ENCODE data around the gene SYT7. TPM values are rescaled to one million over a fixed set of nuclear protein-coding genes. Genes with fewer than 3 reads are reported as not detected.

The SYT7 gene
- total RNA-seq, 1 donor from 2014 or later = 4.1 TPM

DNA sequence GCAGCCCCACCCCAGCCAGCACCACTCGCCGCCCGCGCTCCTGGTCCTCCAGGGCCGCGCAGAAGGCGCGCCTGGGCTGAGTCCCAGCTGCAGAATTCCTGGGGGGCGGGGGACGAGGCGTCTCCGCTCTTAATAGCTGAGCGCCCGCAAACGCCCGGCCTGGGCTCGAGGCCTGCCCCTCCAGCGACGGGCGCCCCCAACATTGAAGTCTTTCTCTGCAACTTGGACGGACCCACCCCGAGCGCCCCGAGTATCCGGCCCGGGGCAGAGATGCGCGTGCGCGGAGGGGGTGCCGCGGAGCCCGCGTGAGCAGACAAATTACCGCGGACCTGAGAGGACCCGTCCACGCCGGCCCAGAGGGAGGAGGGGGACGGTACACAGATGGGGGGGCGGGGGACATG, 6.7 kb upstream of the SYT7 start:
- no peaks in the 10 kb centered on the region for H3K36me3 Mint-ChIP-seq (ENCODE audit: low read depth)
- peaks cover 91% of the 10 kb centered on the region for H3K27me3 Mint-ChIP-seq (ENCODE audit: low read depth)

DNA sequence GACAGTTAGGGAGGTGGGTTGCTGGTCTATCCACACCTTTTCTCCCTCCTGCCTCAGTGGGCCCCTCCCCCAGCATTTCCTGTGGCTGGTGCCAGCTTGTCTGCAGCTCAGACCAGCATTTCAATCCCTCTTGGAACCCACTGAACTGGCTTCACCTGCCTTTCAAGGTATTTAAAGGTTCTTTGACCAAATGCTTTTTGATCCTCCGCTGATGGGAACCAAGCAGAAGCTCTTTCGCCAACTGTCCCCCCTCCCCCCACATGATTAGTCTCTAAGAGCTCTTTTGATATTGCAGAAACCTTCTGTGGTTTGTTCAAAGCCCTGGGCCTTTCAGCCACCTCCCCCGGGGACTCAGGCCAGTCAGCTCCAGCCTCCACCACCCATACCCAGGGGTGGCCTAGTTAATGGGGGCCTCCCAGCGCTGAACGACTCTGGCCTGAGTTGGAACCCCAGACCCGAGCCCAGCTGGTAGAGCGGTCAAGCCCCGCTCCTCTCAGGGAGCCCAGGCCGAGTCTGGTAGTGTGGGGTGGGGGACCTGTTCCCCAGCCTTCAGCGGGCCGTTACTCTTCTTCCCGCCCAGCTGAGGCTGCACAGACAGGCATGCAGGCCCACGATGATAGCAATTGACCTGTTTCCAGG, 6.0 kb upstream of the SYT7 start:
- Mint-ChIP-seq H3K27ac (ENCODE audit: unreplicated experiment) (no peak overlapping the region), H3K4me3 (no peak overlapping the region), H3K9me3 (no peaks in the 10 kb centered on the region), H3K4me1 (peaks cover 7% of the 10 kb centered on the region), H3K36me3 (ENCODE audit: low read depth) (no peaks in the 10 kb centered on the region), H3K27me3 (ENCODE audit: low read depth) (peaks cover 91% of the 10 kb centered on the region)
- DNase-seq (ENCODE audit: low read depth, low spot score) = no peak
- TF ChIP-seq, protein P1, sequence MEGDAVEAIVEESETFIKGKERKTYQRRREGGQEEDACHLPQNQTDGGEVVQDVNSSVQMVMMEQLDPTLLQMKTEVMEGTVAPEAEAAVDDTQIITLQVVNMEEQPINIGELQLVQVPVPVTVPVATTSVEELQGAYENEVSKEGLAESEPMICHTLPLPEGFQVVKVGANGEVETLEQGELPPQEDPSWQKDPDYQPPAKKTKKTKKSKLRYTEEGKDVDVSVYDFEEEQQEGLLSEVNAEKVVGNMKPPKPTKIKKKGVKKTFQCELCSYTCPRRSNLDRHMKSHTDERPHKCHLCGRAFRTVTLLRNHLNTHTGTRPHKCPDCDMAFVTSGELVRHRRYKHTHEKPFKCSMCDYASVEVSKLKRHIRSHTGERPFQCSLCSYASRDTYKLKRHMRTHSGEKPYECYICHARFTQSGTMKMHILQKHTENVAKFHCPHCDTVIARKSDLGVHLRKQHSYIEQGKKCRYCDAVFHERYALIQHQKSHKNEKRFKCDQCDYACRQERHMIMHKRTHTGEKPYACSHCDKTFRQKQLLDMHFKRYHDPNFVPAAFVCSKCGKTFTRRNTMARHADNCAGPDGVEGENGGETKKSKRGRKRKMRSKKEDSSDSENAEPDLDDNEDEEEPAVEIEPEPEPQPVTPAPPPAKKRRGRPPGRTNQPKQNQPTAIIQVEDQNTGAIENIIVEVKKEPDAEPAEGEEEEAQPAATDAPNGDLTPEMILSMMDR (conservative IDR thresholded peaks at IDR 0.05) = no peak

More for the DNA sequence above, 6.7 kb upstream of the SYT7 start:
- no peak overlapping the region for H3K4me3 Mint-ChIP-seq
- H3K27ac Mint-ChIP-seq (ENCODE audit: unreplicated experiment) = no peak overlapping the region
- no peaks in the 10 kb centered on the region for H3K9me3 Mint-ChIP-seq
- DNase-seq (ENCODE audit: low read depth, low spot score) = no peak
- H3K4me1 Mint-ChIP-seq = peaks cover 4% of the 10 kb centered on the region
- TF ChIP-seq, protein P1 (conservative IDR thresholded peaks at IDR 0.05) = no peak

DNA sequence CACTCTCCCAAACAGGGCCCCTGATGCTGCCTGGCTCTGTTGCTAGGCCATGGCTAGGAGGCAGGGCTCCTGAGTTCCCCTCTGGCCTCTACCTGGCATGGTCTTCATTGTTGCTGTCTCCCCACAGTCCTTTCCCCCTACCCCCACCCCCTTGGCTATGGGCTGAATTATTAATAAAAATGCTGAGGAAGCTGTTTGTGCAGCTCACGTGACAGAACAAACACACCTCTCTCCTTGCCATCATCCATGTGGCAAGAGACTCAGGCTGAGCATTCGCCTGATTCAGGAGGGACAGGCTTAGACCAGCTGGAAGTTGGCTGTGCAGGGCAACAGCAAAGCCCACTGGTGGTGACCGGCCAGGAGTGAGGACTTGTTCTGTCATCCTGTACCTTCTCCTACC, 4.2 kb upstream of the SYT7 start:
- no peak overlapping the region for H3K4me3 Mint-ChIP-seq

DNA sequence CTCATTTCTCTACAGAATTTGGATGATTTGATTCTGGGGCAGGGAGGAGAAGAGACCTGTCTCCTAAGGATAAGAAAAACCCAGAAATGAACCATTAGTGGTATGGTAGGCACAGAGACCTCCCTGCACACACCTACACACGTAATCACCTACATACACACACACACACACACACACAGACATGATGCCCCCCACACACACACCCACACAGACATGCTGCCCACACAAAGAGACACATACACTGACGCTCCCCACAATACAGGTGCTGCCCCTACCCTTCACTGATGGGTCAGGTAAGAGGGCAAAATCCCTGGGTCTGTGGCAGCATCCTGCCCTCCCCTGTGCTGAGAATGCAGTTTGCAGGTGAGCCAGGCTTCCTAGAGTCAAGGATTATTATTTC, 1.1 kb upstream of the SYT7 start:
- peak overlapping the region; percentile 85 for H3K4me3 Mint-ChIP-seq
- H3K27me3 Mint-ChIP-seq (ENCODE audit: low read depth) = peaks cover 82% of the 10 kb centered on the region
- TF ChIP-seq, protein P1 (conservative IDR thresholded peaks at IDR 0.05) = no peak
- no peaks in the 10 kb centered on the region for H3K9me3 Mint-ChIP-seq
- no peaks in the 10 kb centered on the region for H3K36me3 Mint-ChIP-seq (ENCODE audit: low read depth)
- no peak overlapping the region for H3K27ac Mint-ChIP-seq (ENCODE audit: unreplicated experiment)
- no peak for DNase-seq (ENCODE audit: low read depth, low spot score)
- H3K4me1 Mint-ChIP-seq = peaks cover 18% of the 10 kb centered on the region

More for the DNA sequence above, 4.2 kb upstream of the SYT7 start:
- no peaks in the 10 kb centered on the region for H3K9me3 Mint-ChIP-seq
- peaks cover 84% of the 10 kb centered on the region for H3K27me3 Mint-ChIP-seq (ENCODE audit: low read depth)
- H3K4me1 Mint-ChIP-seq = peaks cover 12% of the 10 kb centered on the region
- no peak for DNase-seq (ENCODE audit: low read depth, low spot score)
- no peak overlapping the region for H3K27ac Mint-ChIP-seq (ENCODE audit: unreplicated experiment)
- TF ChIP-seq, protein P1 (conservative IDR thresholded peaks at IDR 0.05) = no peak
- no peaks in the 10 kb centered on the region for H3K36me3 Mint-ChIP-seq (ENCODE audit: low read depth)

DNA sequence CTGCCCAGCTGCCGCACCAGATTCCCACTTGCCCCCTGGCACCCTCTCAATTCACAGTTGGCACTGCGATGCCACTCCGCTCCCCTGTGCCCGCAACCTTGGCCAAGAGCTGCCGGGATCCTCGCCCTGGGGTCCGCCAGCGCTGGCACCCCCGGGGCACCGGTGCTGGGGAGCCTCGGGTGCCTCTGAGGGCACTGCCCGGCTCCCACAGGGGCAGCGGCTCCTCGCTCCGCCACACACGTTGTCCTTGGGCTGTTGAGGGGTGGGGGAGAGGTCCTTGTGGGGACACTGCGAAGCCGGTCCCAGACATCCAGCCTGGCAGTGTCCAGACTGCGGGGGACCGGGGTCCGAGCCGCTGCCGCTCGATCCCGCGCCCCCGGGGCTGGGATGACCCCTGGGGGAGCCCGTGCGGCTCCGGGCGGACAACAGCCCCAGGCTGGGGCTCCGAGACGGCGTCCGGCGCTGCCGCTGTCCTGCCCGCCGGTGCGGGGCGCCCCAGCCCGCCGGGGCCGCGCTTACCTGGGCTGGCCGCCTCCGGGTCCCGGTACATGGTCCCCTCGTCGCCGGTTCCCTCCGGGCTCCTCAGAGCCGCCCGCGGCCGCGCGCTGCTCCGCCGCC, 496 bp downstream of the SYT7 start:
- H3K27me3 Mint-ChIP-seq (ENCODE audit: low read depth) = peaks cover 71% of the 10 kb centered on the region
- H3K4me1 Mint-ChIP-seq = peaks cover 18% of the 10 kb centered on the region
- H3K36me3 Mint-ChIP-seq (ENCODE audit: low read depth) = no peaks in the 10 kb centered on the region
- no peak for DNase-seq (ENCODE audit: low read depth, low spot score)
- no peaks in the 10 kb centered on the region for H3K9me3 Mint-ChIP-seq
- TF ChIP-seq, protein P1 (conservative IDR thresholded peaks at IDR 0.05) = peak; percentile 12
- peak overlapping the region; percentile 83 for H3K4me3 Mint-ChIP-seq
- H3K27ac Mint-ChIP-seq (ENCODE audit: unreplicated experiment) = no peak overlapping the region
